Activated CD8-positive, alpha-beta memory T cell treated with anti-CD3 and anti-CD28 coated beads, Interleukin-2, amount 50 U/mL, for 24 hours (primary cell): ENCODE measurements around the gene BTBD6.

Experiments
- DNase-seq: peaks from one replicate; pipeline ENCODE4 v3.0.0-alpha.2; 2020; ENCODE audit errors: extremely low read depth

The BTBD6 gene

GRCh38 chr14:105229099-105229655, 19.2 kb upstream of the BTBD6 start:
- no peak for DNase-seq

GRCh38 chr14:105240811-105241576, 7.3 kb upstream of the BTBD6 start:
- no peak for DNase-seq

- DNase-seq, result no peak
Observed at GRCh38 chr14:105241641-105242040, 6.7 kb upstream of the BTBD6 start.

GRCh38 chr14:105244334-105244733, 4.0 kb upstream of the BTBD6 start:
- DNase-seq, result no peak

- no peak for DNase-seq
Observed at GRCh38 chr14:105247026-105247425, 1.3 kb upstream of the BTBD6 start.

GRCh38 chr14:105247715-105248367, 492 bp upstream of the BTBD6 start:
- DNase-seq, result no peak

GRCh38 chr14:105249182-105250007, 1.1 kb downstream of the BTBD6 start:
- no peak for DNase-seq

- DNase-seq, result no peak
Observed at GRCh38 chr14:105250008-105250366, 1.7 kb downstream of the BTBD6 start.

GRCh38 chr14:105250986-105251385, 2.7 kb downstream of the BTBD6 start:
- no peak for DNase-seq

- DNase-seq, result no peak
Observed at GRCh38 chr14:105251920-105252319, 3.6 kb downstream of the BTBD6 start.

- no peak for DNase-seq
Observed at GRCh38 chr14:105252552-105253328, 4.4 kb downstream of the BTBD6 start.

GRCh38 chr14:105253329-105253682, 5.0 kb downstream of the BTBD6 start:
- no peak for DNase-seq

- no peak for DNase-seq
Observed at GRCh38 chr14:105255021-105255507, 6.7 kb downstream of the BTBD6 start.

- DNase-seq, result no peak
Observed at GRCh38 chr14:105256292-105256960, 8.1 kb downstream of the BTBD6 start.

GRCh38 chr14:105257464-105257863, 9.1 kb downstream of the BTBD6 start:
- DNase-seq, result no peak

GRCh38 chr14:105258846-105259245, 10.5 kb downstream of the BTBD6 start:
- no peak for DNase-seq

- DNase-seq, result no peak
Observed at GRCh38 chr14:105260959-105261358, 12.6 kb downstream of the BTBD6 start.

GRCh38 chr14:105261781-105262180, 13.4 kb downstream of the BTBD6 start:
- no peak for DNase-seq

- no peak for DNase-seq
Observed at GRCh38 chr14:105267820-105268548, 19.7 kb downstream of the BTBD6 start.

GRCh38 chr14:105268736-105269354, 20.5 kb downstream of the BTBD6 start:
- DNase-seq, result no peak
